Spleen (tissue), 11 donors: Measurements from ENCODE around the gene DLG2. TPM values are rescaled to one million over a fixed set of nuclear protein-coding genes. Genes with fewer than 3 reads are reported as not detected.

Source experiments
- DNase-seq: peaks from one replicate; pipeline ENCODE4 v3.0.0-alpha.2; 2020
- H3K27ac ChIP-seq, 8 donors: fragments of 200-600 bp; sonication (generic) in 7 of 8; 1 replicate in 4 of 8; 2 replicates in 4 of 8; pipeline versions ENCODE4 v1.5.0 to v1.8.0; 2016 to 2021; ENCODE audit warnings: inconsistent platforms in 4 of 8, mild to moderate bottlenecking in 4 of 8, moderate library complexity in 1 of 8
- H3K27me3 ChIP-seq, 7 donors: fragments of 200-600 bp; sonication (generic) in 6 of 7; replicated peaks in 1 of 7; 1 replicate in 4 of 7; 2 replicates in 3 of 7; pipeline versions ENCODE4 v1.5.0 to v1.8.0; 2016 to 2021; ENCODE audit warnings: inconsistent platforms in 3 of 7, mild to moderate bottlenecking in 1 of 7
- H3K36me3 ChIP-seq, 6 donors: fragments of 200-600 bp; sonication (generic) in 5 of 6; 1 replicate in 4 of 6; 2 replicates in 2 of 6; pipeline versions ENCODE4 v1.5.0 to v1.8.0; 2016 to 2021; ENCODE audit warnings: inconsistent platforms in 2 of 6
- H3K4me1 ChIP-seq, 6 donors: fragments of 200-600 bp; sonication (generic) in 5 of 6; 1 replicate in 3 of 6; 2 replicates in 3 of 6; pipeline versions ENCODE4 v1.5.0 to v1.8.0; 2016 to 2021; ENCODE audit warnings: inconsistent platforms in 3 of 6
- H3K4me3 ChIP-seq, 8 donors: fragments of 200-600 bp; sonication (generic) in 7 of 8; 1 replicate in 4 of 8; 2 replicates in 4 of 8; pipeline versions ENCODE4 v1.5.0 to v1.8.0; 2016 to 2021; ENCODE audit warnings: inconsistent platforms in 4 of 8, mild to moderate bottlenecking in 4 of 8, moderate library complexity in 2 of 8
- H3K9me3 ChIP-seq, 8 donors: fragments of 200-600 bp; sonication (generic) in 7 of 8; 1 replicate in 4 of 8; 2 replicates in 4 of 8; pipeline versions ENCODE4 v1.5.0 to v1.8.0; 2016 to 2021; ENCODE audit warnings: inconsistent platforms in 4 of 8
- POLR2A ChIP-seq, 3 donors: fragments of 450-650 bp; IDR thresholded peaks; one replicate each; pipeline ENCODE4 v1.5.1; 2017; ENCODE audit warnings: antibody characterized with exemption in 3 of 3, mild to moderate bottlenecking in 1 of 3
- POLR2AphosphoS5 ChIP-seq, 3 donors: sonication (generic); formaldehyde crosslinking; IDR thresholded peaks; one replicate each; pipeline ENCODE4 v1.5.1; 2017; ENCODE audit warnings: antibody characterized with exemption in 3 of 3
- WGBS, 5 donors: extraction: QIAGEN DNeasy Blood & Tissue Kit in 3 of 5; methylation state at CpG; one replicate each; pipeline versions ENCODE4 v1.1.5 to v1.1.7; 2013 to 2018; 5-methylcytosine and 5-hydroxymethylcytosine counted together
- intact Hi-C: fragments of 100-400 bp; cut with DNase I; formaldehyde crosslinking; loops from one replicate; pipeline ENCODE4 v1.15.0; 2023; ENCODE audit warnings: low total_unique reads
- polyA plus RNA-seq, 3 donors: library from polyadenylated mRNA; stranded (reverse); fragments of 200-250 nt; gene quantifications; one replicate each; pipeline ENCODE4 v1.2.1, GENCODE V29; 2013
- total RNA-seq, 7 donors: library from RNA; depleted of rRNA in 3 of 7; stranded (reverse); fragments of >200 nt in 3 of 7; fragmentation: NEBNext Ultra II Directional in 4 of 7; extraction: Animal tissue kit (Norgen Biotek cat#: 25700) in 4 of 7; gene quantifications; one replicate each; pipeline versions ENCODE4 v1.1.0 to v1.2.1, GENCODE V29; 2016 to 2021
- TF ChIP-seq, protein P1 (sequence below), 11 experiments: fragments of 200-600 bp in 7 of 11; fragments of 450-650 bp in 4 of 11; sonication (generic) in 4 of 11; IDR thresholded peaks in 8 of 11; conservative IDR thresholded peaks in 3 of 11; 1 replicate in 7 of 11; 2 replicates in 4 of 11; pipeline versions ENCODE4 v1.4.0 to v1.8.0; 2016 to 2021; ENCODE audit warnings: antibody characterized with exemption in 11 of 11, inconsistent platforms in 4 of 11, mild to moderate bottlenecking in 1 of 11
- donor health status: healthy with polysubstance abuse.
- donor health status: DM: no; HTN: no; CAD: no; lungs with moderate emphysema.
- donor health status: DM: no; HTN: no; CAD: no.
- donor health status: Bipolar disorder and iron deficiency.
- donor health status: healthy.
- donor health status: DM: no; HTN: no; CAD: no.
- donor health status: DM: yes; HTN: yes; CAD: no.

The DLG2 gene
- total and polyA plus RNA-seq, 10 donors: 0.43 to 12.7 (median 7.9) TPM

GRCh38 chr11:83706566-83706965, 1920.6 kb downstream of the DLG2 start:
- no peaks in the 10 kb centered on the region for H3K9me3 ChIP-seq

DNA sequence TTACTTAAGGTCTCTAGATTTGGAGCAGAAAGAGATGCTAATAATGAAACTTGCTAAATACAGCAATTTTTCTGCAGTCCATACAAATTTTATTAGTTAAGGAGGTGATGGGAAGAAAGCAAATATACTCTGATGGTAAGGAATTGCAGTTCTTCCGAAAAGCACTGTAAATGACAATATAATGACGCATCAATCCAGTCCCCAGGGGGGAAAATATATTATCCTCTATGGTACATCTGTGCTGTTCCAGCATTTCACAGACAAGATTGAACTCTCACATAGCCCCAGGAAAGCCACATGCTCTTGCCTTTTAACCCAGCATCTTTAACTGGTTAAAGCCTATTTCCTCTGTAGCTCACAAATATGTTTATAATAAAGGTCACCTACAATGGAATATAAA, 1924.3 kb downstream of the DLG2 start:
- Histone ChIP-seq H3K27ac (no peak overlapping the region), H3K27me3 (no peaks in the 10 kb centered on the region), H3K9me3 (no peaks in the 10 kb centered on the region), H3K36me3 (no peaks in the 10 kb centered on the region), H3K4me3 (no peak overlapping the region), H3K4me1 (no peaks in the 10 kb centered on the region)
- intact Hi-C loops: no loop called here
- TF ChIP-seq POLR2A (IDR thresholded peaks at IDR 0.05) (no peak), POLR2AphosphoS5 (IDR thresholded peaks at IDR 0.05) (no peak)
- TF ChIP-seq, protein P1, sequence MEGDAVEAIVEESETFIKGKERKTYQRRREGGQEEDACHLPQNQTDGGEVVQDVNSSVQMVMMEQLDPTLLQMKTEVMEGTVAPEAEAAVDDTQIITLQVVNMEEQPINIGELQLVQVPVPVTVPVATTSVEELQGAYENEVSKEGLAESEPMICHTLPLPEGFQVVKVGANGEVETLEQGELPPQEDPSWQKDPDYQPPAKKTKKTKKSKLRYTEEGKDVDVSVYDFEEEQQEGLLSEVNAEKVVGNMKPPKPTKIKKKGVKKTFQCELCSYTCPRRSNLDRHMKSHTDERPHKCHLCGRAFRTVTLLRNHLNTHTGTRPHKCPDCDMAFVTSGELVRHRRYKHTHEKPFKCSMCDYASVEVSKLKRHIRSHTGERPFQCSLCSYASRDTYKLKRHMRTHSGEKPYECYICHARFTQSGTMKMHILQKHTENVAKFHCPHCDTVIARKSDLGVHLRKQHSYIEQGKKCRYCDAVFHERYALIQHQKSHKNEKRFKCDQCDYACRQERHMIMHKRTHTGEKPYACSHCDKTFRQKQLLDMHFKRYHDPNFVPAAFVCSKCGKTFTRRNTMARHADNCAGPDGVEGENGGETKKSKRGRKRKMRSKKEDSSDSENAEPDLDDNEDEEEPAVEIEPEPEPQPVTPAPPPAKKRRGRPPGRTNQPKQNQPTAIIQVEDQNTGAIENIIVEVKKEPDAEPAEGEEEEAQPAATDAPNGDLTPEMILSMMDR (IDR thresholded peaks at IDR 0.05 in 8 of 11, conservative IDR thresholded peaks at IDR 0.05 in 3 of 11): no peak
- no peak for DNase-seq
- WGBS, 5 donors: 88 to 94% (median 89%) methylated on average over 2 of the region's 2 CpGs

More at GRCh38 chr11:83706566-83706965, 1920.6 kb downstream of the DLG2 start:
- no peak for DNase-seq
- H3K4me1 ChIP-seq: no peaks in the 10 kb centered on the region
- H3K27ac ChIP-seq: no peak overlapping the region
- TF ChIP-seq POLR2A (IDR thresholded peaks at IDR 0.05) (no peak), POLR2AphosphoS5 (IDR thresholded peaks at IDR 0.05) (no peak)
- TF ChIP-seq, protein P1 (IDR thresholded peaks at IDR 0.05 in 8 of 11, conservative IDR thresholded peaks at IDR 0.05 in 3 of 11): no peak
- 86 to 93% (median 90%) methylated on average over 6 of the region's 6 CpGs for WGBS, 5 donors
- intact Hi-C loops: no loop called here
- H3K4me3 ChIP-seq: no peak overlapping the region
- H3K27me3 ChIP-seq: no peaks in the 10 kb centered on the region
- H3K36me3 ChIP-seq: no peaks in the 10 kb centered on the region

DNA sequence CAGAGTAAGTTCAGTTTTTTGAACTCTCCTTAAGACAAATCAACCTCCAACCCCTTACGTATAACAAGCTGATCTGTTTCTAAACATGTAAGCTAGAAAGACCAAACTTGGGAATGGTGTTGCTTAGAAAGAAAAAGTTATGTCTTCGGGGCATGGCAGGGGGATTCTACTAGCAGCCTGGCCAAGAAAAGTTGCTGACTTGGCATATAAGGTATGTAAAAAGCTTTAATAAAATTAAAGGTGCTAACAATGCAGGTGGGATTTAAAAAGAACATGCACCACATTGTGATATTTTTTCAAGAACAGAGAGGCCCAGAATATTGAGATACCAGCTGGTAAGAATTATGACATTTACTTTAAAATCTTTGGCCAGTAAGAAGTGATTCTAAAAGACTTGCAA, 1929.6 kb downstream of the DLG2 start:
- no peak for DNase-seq
- H3K27ac ChIP-seq: no peak overlapping the region
- TF ChIP-seq POLR2AphosphoS5 (IDR thresholded peaks at IDR 0.05) (no peak), POLR2A (IDR thresholded peaks at IDR 0.05) (no peak)
- TF ChIP-seq, protein P1 (IDR thresholded peaks at IDR 0.05 in 8 of 11, conservative IDR thresholded peaks at IDR 0.05 in 3 of 11): no peak
- no peaks in the 10 kb centered on the region for H3K4me1 ChIP-seq
- no peaks in the 10 kb centered on the region for H3K27me3 ChIP-seq
- H3K9me3 ChIP-seq: no peaks in the 10 kb centered on the region
- no peak overlapping the region for H3K4me3 ChIP-seq
- 88 to 93% (median 90%) methylated on average over 2 of the region's 2 CpGs for WGBS, 5 donors
- intact Hi-C loops: no loop called here
- no peaks in the 10 kb centered on the region for H3K36me3 ChIP-seq

DNA sequence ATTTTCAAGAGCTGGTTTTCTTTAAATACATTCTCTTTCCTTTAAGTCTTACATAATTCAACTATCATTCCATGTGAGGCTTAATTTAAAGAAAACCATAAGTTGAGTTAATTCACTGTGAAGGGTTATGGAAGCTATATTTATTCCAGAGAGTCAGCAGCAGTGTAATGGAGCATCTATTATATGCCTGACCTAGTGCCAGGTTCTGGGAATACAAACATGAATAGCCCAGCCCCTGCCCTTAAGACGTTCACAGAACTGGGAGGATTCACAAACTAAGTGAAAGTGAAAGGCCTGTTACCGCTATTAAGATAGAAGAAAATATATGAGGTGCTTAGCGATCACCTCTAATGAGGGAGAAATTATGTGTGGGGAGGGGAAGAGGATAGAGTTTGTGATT, 1932.1 kb downstream of the DLG2 start:
- no peaks in the 10 kb centered on the region for H3K4me1 ChIP-seq
- intact Hi-C loops: no loop called here
- no peaks in the 10 kb centered on the region for H3K36me3 ChIP-seq
- DNase-seq: no peak
- H3K27ac ChIP-seq: no peak overlapping the region
- TF ChIP-seq POLR2A (IDR thresholded peaks at IDR 0.05) (no peak), POLR2AphosphoS5 (IDR thresholded peaks at IDR 0.05) (no peak)
- TF ChIP-seq, protein P1 (IDR thresholded peaks at IDR 0.05 in 8 of 11, conservative IDR thresholded peaks at IDR 0.05 in 3 of 11): no peak
- no peaks in the 10 kb centered on the region for H3K27me3 ChIP-seq
- no peaks in the 10 kb centered on the region for H3K9me3 ChIP-seq
- H3K4me3 ChIP-seq: no peak overlapping the region
- WGBS, 5 donors: 80 to 92% (median 85%) methylated on average over 3 of the region's 3 CpGs
